Breast epithelium (tissue), 4 donors: ENCODE measurements around the gene APBA3. TPM values are rescaled to one million over a fixed set of nuclear protein-coding genes. Genes with fewer than 3 reads are reported as not detected.

ENCODE experiments used
- DNase-seq, 2 donors: peaks; one replicate each; pipeline ENCODE4 v3.0.0-alpha.2; 2019; ENCODE audit warnings: low spot score in 2 of 2
- H3K27ac ChIP-seq, 2 donors: fragments of 200-600 bp; sonication (generic) in 1 of 2; one replicate each; pipeline ENCODE4 v1.5.1; 2016 to 2019; ENCODE audit warnings: mild to moderate bottlenecking in 1 of 2
- H3K27me3 ChIP-seq, 2 donors: fragments of 200-600 bp; sonication (generic) in 1 of 2; one replicate each; pipeline versions ENCODE4 v1.5.1 to v1.6.0; 2017 to 2019; ENCODE audit warnings: control low read depth in 1 of 2, mild to moderate bottlenecking in 1 of 2
- H3K36me3 ChIP-seq: fragments of 200-600 bp; one replicate; pipeline ENCODE4 v1.5.1; 2019
- H3K4me1 ChIP-seq, 2 donors: fragments of 200-600 bp; sonication (generic); one replicate each; pipeline ENCODE4 v1.5.1; 2016 to 2019; ENCODE audit warnings: control low read depth in 1 of 2
- H3K4me3 ChIP-seq, 3 donors: fragments of 200-600 bp; sonication (generic); 1 replicate in 2 of 3; 2 replicates in 1 of 3; pipeline ENCODE4 v1.5.1; 2016 to 2019; ENCODE audit warnings: mild to moderate bottlenecking in 3 of 3, moderate library complexity in 2 of 3
- H3K9me3 ChIP-seq, 2 donors: fragments of 200-600 bp; sonication (generic) in 1 of 2; one replicate each; pipeline ENCODE4 v1.5.1; 2016 to 2019; ENCODE audit warnings: control low read depth in 1 of 2
- POLR2A ChIP-seq: fragments of 450-650 bp; IDR thresholded peaks from one replicate; pipeline ENCODE4 v1.6.1; 2016; ENCODE audit warnings: antibody characterized with exemption, mild to moderate bottlenecking, moderate library complexity
- POLR2AphosphoS5 ChIP-seq, 3 donors: sonication (generic); formaldehyde crosslinking; IDR thresholded peaks; one replicate each; pipeline ENCODE4 v1.6.1; 2017; ENCODE audit warnings: antibody characterized with exemption in 3 of 3
- intact Hi-C: fragments of 100-400 bp; cut with DNase I; formaldehyde crosslinking; loops from one replicate; pipeline ENCODE4 v1.15.1; 2023; ENCODE audit warnings: low total_unique reads
- total RNA-seq, 3 donors: library from RNA; depleted of rRNA; stranded (reverse); fragments of >200 nt; gene quantifications; one replicate each; pipeline ENCODE4 v1.1.0, GENCODE V29; 2016
- TF ChIP-seq, protein P1 (sequence below), 3 donors: fragments of 450-650 bp; IDR thresholded peaks; one replicate each; pipeline ENCODE4 v1.5.1; 2016 to 2017; ENCODE audit warnings: antibody characterized with exemption in 3 of 3, mild to moderate bottlenecking in 3 of 3, moderate library complexity in 3 of 3

Gene APBA3
- total RNA-seq, 3 donors from 2014 or later, result 24.0 to 24.9 (median 24.6) TPM

DNA sequence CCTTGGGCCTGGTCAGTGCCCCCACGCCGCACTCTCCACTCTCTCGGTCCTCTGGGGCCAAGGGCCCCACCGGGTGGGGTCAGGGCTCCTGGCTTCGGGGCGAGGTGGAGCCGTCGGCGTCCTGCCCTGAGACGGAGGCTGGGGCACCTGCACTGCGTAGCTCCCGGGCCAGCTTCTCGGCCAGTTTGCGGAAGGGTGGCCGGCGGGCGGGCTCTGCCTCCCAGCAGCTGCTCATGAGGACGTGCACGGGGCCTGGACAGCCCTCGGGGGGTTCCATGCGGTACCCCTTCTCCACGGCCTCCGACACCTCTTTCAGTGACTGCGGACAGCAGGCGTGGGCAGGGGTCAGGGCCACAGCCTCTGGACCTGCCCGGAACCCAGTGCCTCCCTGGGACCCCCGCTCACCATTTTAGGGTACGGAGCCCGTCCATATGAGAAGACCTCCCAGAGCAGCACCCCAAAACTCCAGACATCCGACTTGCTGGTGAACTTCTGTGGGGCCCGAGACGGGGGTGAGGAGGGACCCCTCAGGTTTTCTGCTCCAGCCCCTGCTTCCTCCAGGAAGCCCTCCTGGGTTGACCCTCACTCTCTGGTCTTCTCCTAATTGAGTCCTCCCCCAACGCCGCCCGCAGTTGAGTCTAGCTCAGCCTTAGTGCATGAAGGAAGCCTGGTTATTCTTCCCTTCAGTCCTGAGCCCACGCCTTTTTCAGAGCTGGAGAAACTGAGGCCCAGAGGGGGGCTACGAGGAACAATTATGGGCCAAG, 16.8 kb upstream of the APBA3 start:
- Histone ChIP-seq H3K4me3 (no peak overlapping the region), H3K4me1 (no peaks in the 10 kb centered on the region), H3K27me3 (peaks cover 0 to 27% of the 10 kb centered on the region in 2 donors), H3K27ac (no peak overlapping the region), H3K36me3 (no peaks in the 10 kb centered on the region), H3K9me3 (peaks cover 24 to 26% of the 10 kb centered on the region in 2 donors)
- DNase-seq, result no peak
- TF ChIP-seq POLR2A, result no peak
- TF ChIP-seq, protein P1, sequence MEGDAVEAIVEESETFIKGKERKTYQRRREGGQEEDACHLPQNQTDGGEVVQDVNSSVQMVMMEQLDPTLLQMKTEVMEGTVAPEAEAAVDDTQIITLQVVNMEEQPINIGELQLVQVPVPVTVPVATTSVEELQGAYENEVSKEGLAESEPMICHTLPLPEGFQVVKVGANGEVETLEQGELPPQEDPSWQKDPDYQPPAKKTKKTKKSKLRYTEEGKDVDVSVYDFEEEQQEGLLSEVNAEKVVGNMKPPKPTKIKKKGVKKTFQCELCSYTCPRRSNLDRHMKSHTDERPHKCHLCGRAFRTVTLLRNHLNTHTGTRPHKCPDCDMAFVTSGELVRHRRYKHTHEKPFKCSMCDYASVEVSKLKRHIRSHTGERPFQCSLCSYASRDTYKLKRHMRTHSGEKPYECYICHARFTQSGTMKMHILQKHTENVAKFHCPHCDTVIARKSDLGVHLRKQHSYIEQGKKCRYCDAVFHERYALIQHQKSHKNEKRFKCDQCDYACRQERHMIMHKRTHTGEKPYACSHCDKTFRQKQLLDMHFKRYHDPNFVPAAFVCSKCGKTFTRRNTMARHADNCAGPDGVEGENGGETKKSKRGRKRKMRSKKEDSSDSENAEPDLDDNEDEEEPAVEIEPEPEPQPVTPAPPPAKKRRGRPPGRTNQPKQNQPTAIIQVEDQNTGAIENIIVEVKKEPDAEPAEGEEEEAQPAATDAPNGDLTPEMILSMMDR (IDR thresholded peaks at IDR 0.05), result no peak
- no peak for TF ChIP-seq POLR2AphosphoS5 (IDR thresholded peaks at IDR 0.05)
- intact Hi-C loops, result no loop called here

DNA sequence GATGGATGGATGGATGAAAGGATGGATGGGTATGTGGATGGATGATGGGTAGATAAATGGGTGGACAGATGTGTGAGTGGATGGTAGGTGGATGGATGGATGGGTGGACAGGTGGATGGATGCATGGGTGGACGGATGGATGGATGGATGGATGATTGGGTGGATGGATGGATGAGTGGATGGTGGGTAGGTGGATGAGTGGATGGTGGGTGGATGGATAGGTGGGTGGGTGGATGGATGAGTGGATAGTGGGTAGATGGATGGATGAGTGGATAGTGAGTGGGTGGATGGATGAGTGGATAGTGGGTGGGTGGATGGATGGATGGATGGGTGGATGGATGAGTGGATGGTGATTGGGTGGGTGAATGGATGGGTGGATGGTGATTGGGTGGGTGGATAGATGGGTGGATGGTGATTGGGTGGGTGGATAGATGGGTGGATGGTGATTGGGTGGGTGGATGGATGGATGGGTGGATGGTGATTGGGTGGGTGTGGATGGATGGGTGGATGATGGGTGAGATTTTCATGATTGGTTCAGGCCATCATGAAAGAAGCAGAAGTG, 15.1 kb upstream of the APBA3 start:
- no peak for DNase-seq
- Histone ChIP-seq H3K4me3 (no peak overlapping the region), H3K27ac (no peak overlapping the region), H3K27me3 (peaks cover 0 to 17% of the 10 kb centered on the region in 2 donors), H3K9me3 (peaks cover 11% of the 10 kb centered on the region in 2 donors), H3K4me1 (no peaks in the 10 kb centered on the region), H3K36me3 (no peaks in the 10 kb centered on the region)
- TF ChIP-seq POLR2AphosphoS5 (IDR thresholded peaks at IDR 0.05) (no peak), POLR2A (no peak)
- TF ChIP-seq, protein P1 (IDR thresholded peaks at IDR 0.05), result no peak
- intact Hi-C loops, result no loop called here

DNA sequence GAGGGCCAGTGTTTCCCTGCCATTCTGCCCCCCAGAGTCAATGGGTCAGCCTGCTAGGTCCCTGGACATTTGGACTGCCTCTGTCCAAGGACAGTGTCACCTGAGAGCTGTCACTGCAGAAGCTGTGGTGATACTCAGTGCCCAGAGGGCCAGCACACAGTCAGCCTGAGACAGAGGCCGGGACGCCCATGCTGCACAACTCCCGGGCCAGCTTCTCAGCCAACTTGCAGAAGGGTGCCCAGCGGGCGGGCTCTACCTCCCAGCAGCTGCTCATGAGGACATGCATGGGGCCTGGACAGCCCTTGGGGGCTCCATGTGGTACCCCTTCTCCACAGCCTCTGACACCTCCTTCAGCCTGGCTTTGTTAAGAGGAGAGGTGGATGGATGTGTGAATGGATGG, 14.3 kb upstream of the APBA3 start:
- DNase-seq, result no peak
- TF ChIP-seq POLR2AphosphoS5 (IDR thresholded peaks at IDR 0.05), result no peak
- TF ChIP-seq, protein P1 (IDR thresholded peaks at IDR 0.05), result no peak
- TF ChIP-seq POLR2A, result no peak
- H3K4me3 ChIP-seq, result no peak overlapping the region
- no peak overlapping the region for H3K27ac ChIP-seq
- H3K9me3 ChIP-seq, result peaks cover 3 to 4% of the 10 kb centered on the region in 2 donors
- intact Hi-C loops, result no loop called here
- peaks cover 0 to 17% of the 10 kb centered on the region in 2 donors for H3K27me3 ChIP-seq
- H3K4me1 ChIP-seq, result no peaks in the 10 kb centered on the region
- no peaks in the 10 kb centered on the region for H3K36me3 ChIP-seq

DNA sequence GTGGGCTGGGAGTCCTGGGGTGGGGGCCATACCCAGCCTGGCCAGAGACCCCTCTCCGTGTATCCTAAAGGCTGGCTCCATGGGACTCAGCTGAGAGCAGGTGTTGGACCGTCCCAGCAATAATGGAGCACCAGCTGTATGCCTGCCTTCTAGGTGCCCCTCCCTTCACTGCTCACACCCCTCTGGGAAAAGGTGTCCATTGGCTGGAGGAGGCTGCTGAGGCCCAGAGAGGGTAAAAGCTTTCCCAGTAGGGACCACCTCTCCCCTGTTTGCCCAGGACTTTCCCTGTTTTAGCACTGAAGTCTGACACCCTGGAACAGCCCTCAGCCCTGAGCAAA, 13.9 kb upstream of the APBA3 start:
- H3K27ac ChIP-seq, result no peak overlapping the region
- DNase-seq, result no peak
- H3K4me1 ChIP-seq, result no peaks in the 10 kb centered on the region
- no peaks in the 10 kb centered on the region for H3K36me3 ChIP-seq
- peaks cover 0 to 17% of the 10 kb centered on the region in 2 donors for H3K27me3 ChIP-seq
- H3K4me3 ChIP-seq, result no peak overlapping the region
- TF ChIP-seq POLR2A (no peak), POLR2AphosphoS5 (IDR thresholded peaks at IDR 0.05) (no peak)
- TF ChIP-seq, protein P1 (IDR thresholded peaks at IDR 0.05), result no peak
- no peaks in the 10 kb centered on the region for H3K9me3 ChIP-seq
- intact Hi-C loops, result no loop called here

DNA sequence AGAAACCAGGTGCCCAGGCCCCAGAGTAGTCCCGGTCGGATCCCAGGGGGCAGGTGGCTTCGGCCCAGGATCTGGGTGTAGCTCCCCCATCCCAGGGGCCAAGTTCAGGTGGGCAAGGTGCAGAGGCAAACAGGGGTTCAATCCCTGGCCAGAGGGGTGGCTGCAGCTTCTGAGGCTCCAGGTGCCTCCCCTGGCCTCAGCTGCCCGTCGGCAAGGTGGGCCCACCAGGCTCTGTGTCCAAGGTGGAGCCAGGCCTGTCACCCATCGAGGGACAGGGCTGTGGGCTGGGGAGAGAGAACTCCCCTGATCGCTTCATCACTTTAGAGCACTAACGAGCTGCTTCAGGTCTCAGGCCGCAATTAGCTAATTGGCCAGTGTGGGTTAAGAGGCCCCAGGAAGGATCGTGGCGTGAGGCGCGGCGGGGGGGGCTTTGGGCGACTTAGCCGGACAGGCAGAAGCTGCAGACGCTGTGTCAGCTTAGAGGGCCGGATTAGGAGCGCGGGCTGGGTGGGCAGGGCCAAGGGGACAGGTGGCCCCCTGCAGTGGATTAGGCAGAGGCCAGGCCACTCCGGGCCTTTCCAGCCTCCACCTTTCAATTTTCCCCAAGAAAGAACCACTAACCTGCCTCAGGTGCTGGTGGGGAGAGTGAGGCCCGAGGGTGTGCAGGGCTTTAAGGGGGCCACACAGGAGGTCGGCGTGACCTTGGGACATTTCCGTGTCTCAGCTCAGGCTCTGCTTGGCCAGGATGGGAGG, 13.3 kb upstream of the APBA3 start:
- Histone ChIP-seq H3K4me3 (no peak overlapping the region), H3K27ac (no peak overlapping the region), H3K36me3 (no peaks in the 10 kb centered on the region), H3K4me1 (no peaks in the 10 kb centered on the region), H3K9me3 (no peaks in the 10 kb centered on the region), H3K27me3 (peaks cover 0 to 17% of the 10 kb centered on the region in 2 donors)
- TF ChIP-seq POLR2AphosphoS5 (IDR thresholded peaks at IDR 0.05) (no peak), POLR2A (no peak)
- TF ChIP-seq, protein P1 (IDR thresholded peaks at IDR 0.05), result no peak
- intact Hi-C loops, result no loop called here
- DNase-seq, result no peak
